Gastroesophageal sphincter (tissue), 4 donors: ENCODE measurements around the gene THTPA. TPM values are rescaled to one million over a fixed set of nuclear protein-coding genes. Genes with fewer than 3 reads are reported as not detected.
"Not testable (repeated sequence)": the region's sequence is repeated elsewhere in the genome, so short reads cannot be mapped to it uniquely, and the experiment has no call there.

Source experiments
- ATAC-seq: fragments of 150-250 bp; one replicate; pipeline ENCODE4 v1.9.1; 2016; ENCODE audit warnings: mild to moderate bottlenecking, moderate library complexity
- H3K27ac ChIP-seq, 4 donors: fragments of 200-600 bp; sonication (generic) in 3 of 4; 1 replicate in 3 of 4; 2 replicates in 1 of 4; pipeline ENCODE4 v1.5.1; 2016 to 2019
- H3K27me3 ChIP-seq: fragments of 200-600 bp; sonication (generic); one replicate; pipeline ENCODE4 v1.5.1; 2019
- H3K36me3 ChIP-seq, 2 donors: fragments of 200-600 bp; sonication (generic); one replicate each; pipeline ENCODE4 v1.5.1; 2019; ENCODE audit warnings: control low read depth in 1 of 2
- H3K4me1 ChIP-seq, 3 donors: fragments of 200-600 bp; sonication (generic); 1 replicate in 2 of 3; 2 replicates in 1 of 3; pipeline ENCODE4 v1.5.1; 2016 to 2019; ENCODE audit warnings: control low read depth in 2 of 3
- H3K4me3 ChIP-seq, 2 donors: fragments of 200-600 bp; sonication (generic); one replicate each; pipeline ENCODE4 v1.5.1; 2019; ENCODE audit warnings: mild to moderate bottlenecking in 1 of 2, moderate library complexity in 1 of 2
- H3K9me3 ChIP-seq, 3 donors: fragments of 200-600 bp; sonication (generic); one replicate each; pipeline ENCODE4 v1.5.1; 2017 to 2019; ENCODE audit warnings: control low read depth in 2 of 3
- EP300 ChIP-seq: sonication (generic); formaldehyde crosslinking; IDR thresholded peaks from one replicate; pipeline ENCODE4 v1.6.1; 2017; ENCODE audit warnings: antibody characterized with exemption, mild to moderate bottlenecking
- POLR2A ChIP-seq, 2 donors: fragments of 450-650 bp; IDR thresholded peaks; one replicate each; pipeline ENCODE4 v1.6.1; 2017; ENCODE audit warnings: antibody characterized with exemption in 2 of 2, mild to moderate bottlenecking in 2 of 2, moderate library complexity in 1 of 2
- POLR2AphosphoS5 ChIP-seq: sonication (generic); formaldehyde crosslinking; IDR thresholded peaks from one replicate; pipeline ENCODE4 v1.6.1; 2017; ENCODE audit warnings: antibody characterized with exemption
- WGBS, 2 donors: methylation state at CpG; one replicate each; pipeline ENCODE4 v1.1.5; 2018; ENCODE audit warnings: low coverage in 1 of 2; 5-methylcytosine and 5-hydroxymethylcytosine counted together
- total RNA-seq, 4 donors: library from RNA; depleted of rRNA; stranded (reverse); fragments of >200 nt; gene quantifications; one replicate each; pipeline ENCODE4 v1.1.0, GENCODE V29; 2016
- TF ChIP-seq, protein P1 (sequence below), 4 experiments: fragments of 200-600 bp in 2 of 4; fragments of 450-650 bp in 2 of 4; sonication (generic) in 1 of 4; IDR thresholded peaks; one replicate each; pipeline ENCODE4 v1.5.1; 2017 to 2019; ENCODE audit warnings: antibody characterized with exemption in 4 of 4, mild to moderate bottlenecking in 2 of 4, moderate library complexity in 2 of 4

Gene THTPA
- total RNA-seq, 4 donors from 2014 or later, result 17.7 to 28.8 (median 21.3) TPM

DNA sequence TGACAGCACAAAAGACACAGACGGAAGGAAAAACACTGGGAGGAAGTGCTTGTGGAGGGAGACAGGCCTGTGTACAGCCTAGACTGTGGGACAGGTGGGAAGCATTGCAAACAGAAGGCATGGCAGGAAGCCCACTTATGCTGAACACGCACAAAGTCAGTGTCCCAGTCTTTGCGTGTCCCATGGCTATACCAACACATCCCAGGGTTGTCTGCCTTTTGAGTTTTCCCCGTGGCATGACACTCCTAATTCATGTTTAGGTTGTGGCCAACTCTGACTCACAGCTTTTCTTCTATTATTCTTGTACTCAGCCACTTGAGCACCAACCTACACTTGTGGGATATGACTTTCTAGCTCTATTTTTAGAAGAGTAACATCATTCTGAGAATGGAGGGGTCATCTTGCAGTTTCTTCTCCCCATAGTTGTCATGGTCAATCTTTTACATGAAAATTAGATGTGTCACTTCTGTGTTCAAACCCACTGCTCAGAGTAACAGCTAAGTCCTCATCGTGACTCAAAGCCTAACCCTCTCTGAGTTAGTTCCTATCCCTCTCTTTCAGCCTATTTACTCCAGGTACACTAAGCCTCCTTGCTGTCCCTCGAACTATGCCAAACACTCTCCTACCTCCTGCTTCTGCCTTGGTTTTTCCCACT lies 50.0 kb downstream of the THTPA start:
- no peak for TF ChIP-seq POLR2AphosphoS5
- TF ChIP-seq EP300, result no peak
- TF ChIP-seq POLR2A (IDR thresholded peaks at IDR 0.05), result no peak
- TF ChIP-seq, protein P1, sequence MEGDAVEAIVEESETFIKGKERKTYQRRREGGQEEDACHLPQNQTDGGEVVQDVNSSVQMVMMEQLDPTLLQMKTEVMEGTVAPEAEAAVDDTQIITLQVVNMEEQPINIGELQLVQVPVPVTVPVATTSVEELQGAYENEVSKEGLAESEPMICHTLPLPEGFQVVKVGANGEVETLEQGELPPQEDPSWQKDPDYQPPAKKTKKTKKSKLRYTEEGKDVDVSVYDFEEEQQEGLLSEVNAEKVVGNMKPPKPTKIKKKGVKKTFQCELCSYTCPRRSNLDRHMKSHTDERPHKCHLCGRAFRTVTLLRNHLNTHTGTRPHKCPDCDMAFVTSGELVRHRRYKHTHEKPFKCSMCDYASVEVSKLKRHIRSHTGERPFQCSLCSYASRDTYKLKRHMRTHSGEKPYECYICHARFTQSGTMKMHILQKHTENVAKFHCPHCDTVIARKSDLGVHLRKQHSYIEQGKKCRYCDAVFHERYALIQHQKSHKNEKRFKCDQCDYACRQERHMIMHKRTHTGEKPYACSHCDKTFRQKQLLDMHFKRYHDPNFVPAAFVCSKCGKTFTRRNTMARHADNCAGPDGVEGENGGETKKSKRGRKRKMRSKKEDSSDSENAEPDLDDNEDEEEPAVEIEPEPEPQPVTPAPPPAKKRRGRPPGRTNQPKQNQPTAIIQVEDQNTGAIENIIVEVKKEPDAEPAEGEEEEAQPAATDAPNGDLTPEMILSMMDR (IDR thresholded peaks at IDR 0.05), result no peak
- Histone ChIP-seq H3K27ac (no peak overlapping the region), H3K36me3 (no peaks in the 10 kb centered on the region), H3K27me3 (peaks cover 17% of the 10 kb centered on the region), H3K4me3 (no peak overlapping the region), H3K4me1 (no peaks in the 10 kb centered on the region), H3K9me3 (no peaks in the 10 kb centered on the region)
- 66 to 68% methylated on average over 6 of the region's 6 CpGs for WGBS, 2 donors
- ATAC-seq, result no peak

DNA sequence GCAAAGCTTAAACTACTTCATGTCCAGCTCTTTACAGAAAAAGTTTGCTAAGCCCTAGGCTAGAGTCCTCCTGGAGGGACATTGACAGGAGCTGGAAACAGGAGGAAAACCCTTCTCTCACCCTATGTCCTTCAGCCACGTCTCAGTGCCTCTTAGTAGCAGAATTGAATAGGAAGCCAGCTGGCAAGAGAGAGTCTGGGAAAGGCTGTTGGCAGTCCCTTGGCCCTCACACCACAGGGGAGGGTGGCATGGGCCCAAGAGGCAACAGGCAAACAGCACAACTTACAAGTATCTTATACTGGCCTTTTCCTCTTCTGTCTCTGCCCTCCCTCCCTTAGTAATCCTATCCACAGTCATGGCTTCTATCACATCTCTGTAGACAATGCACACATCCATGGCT lies 52.4 kb downstream of the THTPA start:
- Histone ChIP-seq H3K36me3 (no peaks in the 10 kb centered on the region), H3K27ac (no peak overlapping the region), H3K27me3 (peaks cover 25% of the 10 kb centered on the region), H3K9me3 (no peaks in the 10 kb centered on the region), H3K4me3 (no peak overlapping the region), H3K4me1 (no peaks in the 10 kb centered on the region)
- ATAC-seq, result no peak
- TF ChIP-seq EP300 (no peak), POLR2A (IDR thresholded peaks at IDR 0.05) (no peak), POLR2AphosphoS5 (no peak)
- TF ChIP-seq, protein P1 (IDR thresholded peaks at IDR 0.05), result no peak
- WGBS, 2 donors, result 13 to 29% methylated on average over 1 of the region's 1 CpG

DNA sequence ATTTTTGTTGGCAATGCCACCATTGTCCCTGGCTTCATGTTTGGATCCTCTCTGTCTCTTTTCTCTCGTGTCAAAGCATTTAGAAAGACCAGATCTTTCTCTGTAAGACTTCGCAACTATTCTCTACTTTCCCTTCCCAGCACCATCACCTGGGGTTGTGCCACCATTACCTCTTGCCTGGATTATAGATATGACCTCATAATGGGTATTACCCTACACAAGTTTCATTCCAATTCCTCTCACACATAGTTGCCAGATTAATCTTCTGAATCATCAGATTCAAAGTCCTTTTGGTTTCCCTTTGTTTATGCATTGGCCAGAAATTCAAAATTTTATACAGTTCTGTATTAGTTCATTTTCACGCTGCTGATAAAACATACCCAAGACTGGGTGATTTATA lies 52.9 kb downstream of the THTPA start:
- TF ChIP-seq POLR2A (IDR thresholded peaks at IDR 0.05) (no peak), POLR2AphosphoS5 (no peak)
- TF ChIP-seq, protein P1 (IDR thresholded peaks at IDR 0.05), result no peak
- peaks cover 25% of the 10 kb centered on the region for H3K27me3 ChIP-seq
- H3K27ac ChIP-seq, result no peak overlapping the region
- H3K36me3 ChIP-seq, result no peaks in the 10 kb centered on the region
- no peaks in the 10 kb centered on the region for H3K4me1 ChIP-seq
- H3K4me3 ChIP-seq, result no peak overlapping the region
- no peaks in the 10 kb centered on the region for H3K9me3 ChIP-seq
- ATAC-seq, result no peak
- WGBS, 2 donors, result 67 to 71% methylated on average over 2 to 3 of the region's 3 CpGs

DNA sequence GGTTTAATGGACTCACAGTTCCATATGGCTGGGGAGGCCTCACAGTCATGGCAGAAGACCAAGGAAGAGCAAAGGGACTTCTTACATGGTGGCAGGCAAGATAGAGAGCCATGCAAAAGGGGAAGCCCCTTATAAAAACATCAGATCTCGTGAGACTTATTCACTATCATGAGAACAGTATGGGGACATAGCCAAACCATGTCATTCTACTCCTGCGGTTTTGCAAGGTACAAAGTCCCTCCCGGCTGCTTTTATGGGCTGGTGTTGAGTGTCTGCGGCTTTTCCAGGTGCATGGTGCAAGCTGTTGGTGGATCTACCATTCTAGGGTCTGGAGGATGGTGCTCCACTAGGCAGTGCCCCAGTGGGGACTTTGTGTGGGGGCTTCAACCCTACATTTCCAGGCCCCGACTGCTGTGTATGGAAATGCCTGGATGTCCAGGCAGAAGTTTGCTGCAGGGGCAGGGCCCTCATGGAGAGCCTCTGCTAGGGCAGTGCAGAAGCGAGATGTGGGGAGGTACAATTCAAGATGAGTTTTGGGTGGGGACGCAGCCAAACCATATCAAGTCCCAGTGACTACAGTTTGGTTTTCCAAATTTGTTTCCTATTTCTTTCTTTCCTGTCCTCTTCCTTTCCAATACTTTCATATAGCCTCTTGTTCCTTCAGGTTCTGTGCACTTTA lies 53.5 kb downstream of the THTPA start:
- H3K27me3 ChIP-seq, result peaks cover 28% of the 10 kb centered on the region
- H3K27ac ChIP-seq, H3K9me3 ChIP-seq, H3K4me1 ChIP-seq, H3K36me3 ChIP-seq, H3K4me3 ChIP-seq, ATAC-seq: not testable (repeated sequence)
- 80 to 93% methylated on average over 1 to 5 of the region's 7 CpGs for WGBS, 2 donors

Other genes with a start within 250 kb of the THTPA start
- gene BCL2L2, start 249.4 kb upstream of the THTPA start, total RNA-seq, result 100 to 1,000 TPM in 3 of 4 donors, 10 to 100 TPM in 1; 99.1 to 157 (median 117) TPM
- gene PABPN1, start 234.8 kb upstream of the THTPA start, total RNA-seq, result 10 to 100 TPM; 56.3 to 59.8 (median 57.5) TPM
- gene SLC22A17, start 203.4 kb upstream of the THTPA start, total RNA-seq, result 10 to 100 TPM; 22.7 to 36.4 (median 30.4) TPM
- 10 to 100 TPM; 10.6 to 22.6 (median 14.6) TPM for gene EFS, start 191.1 kb upstream of the THTPA start, total RNA-seq
- not detected for gene IL25, start 183.5 kb upstream of the THTPA start, total RNA-seq
- 1 to 10 TPM in 2 of 4 donors, under 1 TPM in 1, not detected in 1; 0.81 to 2.3 (median 1.2) TPM for gene CMTM5, start 179.2 kb upstream of the THTPA start, total RNA-seq
- gene MYH6, start 148.0 kb upstream of the THTPA start, total RNA-seq, result not detected
- gene MYH7, start 120.6 kb upstream of the THTPA start, total RNA-seq, result not detected
- gene NGDN, start 86.6 kb upstream of the THTPA start, total RNA-seq, result 10 to 100 TPM; 22.0 to 47.1 (median 38.1) TPM
- gene ZFHX2, start 4.5 kb upstream of the THTPA start, total RNA-seq, result 1 to 10 TPM in 2 of 4 donors, under 1 TPM in 2; 0.13 to 2.5 (median 1.2) TPM
- gene AP1G2, start 11.5 kb downstream of the THTPA start, total RNA-seq, result 10 to 100 TPM in 3 of 4 donors, 1 to 10 TPM in 1; 7.2 to 43.1 (median 21.9) TPM
- gene JPH4, start 22.5 kb downstream of the THTPA start, total RNA-seq, result 1 to 10 TPM in 3 of 4 donors, under 1 TPM in 1; 0.78 to 2.7 (median 1.5) TPM
- gene DHRS2, start 80.1 kb downstream of the THTPA start, total RNA-seq, result under 1 TPM in 1 of 4 donors, not detected in 3; 0.12 TPM